Astrocyte (in vitro differentiated cells and primary cell): ENCODE results near the gene TSC2.

Experiments used
- EZH2 ChIP-seq: IDR thresholded peaks from 2 replicates; pipeline ENCODE4 v1.6.1; 2012; ENCODE audit warnings: mild to moderate bottlenecking, low read length, inconsistent platforms; ENCODE audit not compliant: insufficient read depth
- TF ChIP-seq, protein P1 (sequence below): IDR thresholded peaks from 2 replicates; pipeline ENCODE4 v1.5.1; 2011; ENCODE audit warnings: low read depth, mild to moderate bottlenecking, inconsistent platforms, low read length, moderate library complexity; ENCODE audit not compliant: insufficient read depth

DNA sequence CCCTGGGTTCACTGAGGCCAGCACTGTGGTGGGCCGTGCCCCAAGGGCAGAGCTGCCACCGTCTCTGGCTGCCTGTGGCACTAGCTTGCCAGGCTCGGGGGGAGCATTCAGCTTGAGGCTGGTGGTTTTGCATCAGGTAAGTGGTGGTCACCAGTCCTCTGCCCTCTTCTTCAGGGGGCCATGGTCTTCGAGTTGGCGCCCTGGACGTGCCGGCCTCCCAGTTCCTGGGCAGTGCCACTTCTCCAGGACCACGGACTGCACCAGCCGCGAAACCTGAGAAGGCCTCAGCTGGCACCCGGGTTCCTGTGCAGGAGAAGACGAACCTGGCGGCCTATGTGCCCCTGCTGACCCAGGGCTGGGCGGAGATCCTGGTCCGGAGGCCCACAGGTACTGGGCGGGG, 32.2 kb downstream of the TSC2 start:
- TF ChIP-seq, protein P1, sequence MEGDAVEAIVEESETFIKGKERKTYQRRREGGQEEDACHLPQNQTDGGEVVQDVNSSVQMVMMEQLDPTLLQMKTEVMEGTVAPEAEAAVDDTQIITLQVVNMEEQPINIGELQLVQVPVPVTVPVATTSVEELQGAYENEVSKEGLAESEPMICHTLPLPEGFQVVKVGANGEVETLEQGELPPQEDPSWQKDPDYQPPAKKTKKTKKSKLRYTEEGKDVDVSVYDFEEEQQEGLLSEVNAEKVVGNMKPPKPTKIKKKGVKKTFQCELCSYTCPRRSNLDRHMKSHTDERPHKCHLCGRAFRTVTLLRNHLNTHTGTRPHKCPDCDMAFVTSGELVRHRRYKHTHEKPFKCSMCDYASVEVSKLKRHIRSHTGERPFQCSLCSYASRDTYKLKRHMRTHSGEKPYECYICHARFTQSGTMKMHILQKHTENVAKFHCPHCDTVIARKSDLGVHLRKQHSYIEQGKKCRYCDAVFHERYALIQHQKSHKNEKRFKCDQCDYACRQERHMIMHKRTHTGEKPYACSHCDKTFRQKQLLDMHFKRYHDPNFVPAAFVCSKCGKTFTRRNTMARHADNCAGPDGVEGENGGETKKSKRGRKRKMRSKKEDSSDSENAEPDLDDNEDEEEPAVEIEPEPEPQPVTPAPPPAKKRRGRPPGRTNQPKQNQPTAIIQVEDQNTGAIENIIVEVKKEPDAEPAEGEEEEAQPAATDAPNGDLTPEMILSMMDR: no peak
- no peak for TF ChIP-seq EZH2
